Thymus (tissue), 11 donors: ENCODE measurements around the gene CALCR. TPM values are rescaled to one million over a fixed set of nuclear protein-coding genes. Genes with fewer than 3 reads are reported as not detected.

Experiments
- DNase-seq, 9 donors: peaks; one replicate each; pipeline ENCODE4 v3.0.0-alpha.2; 2013; ENCODE audit warnings: low spot score in 9 of 9, low read depth in 6 of 9, missing footprints in 1 of 9
- H3K27ac ChIP-seq, 2 donors: one replicate each; pipeline ENCODE4 v1.5.1; 2013; ENCODE audit warnings: control low read depth in 1 of 2, low read depth in 1 of 2, low read length in 1 of 2, mild to moderate bottlenecking in 1 of 2, moderate library complexity in 1 of 2
- H3K27me3 ChIP-seq, 2 donors: one replicate each; pipeline ENCODE4 v1.5.1; 2013; ENCODE audit warnings: low read length in 1 of 2; ENCODE audit not compliant: control insufficient read depth in 2 of 2, insufficient read depth in 1 of 2
- H3K36me3 ChIP-seq, 2 donors: one replicate each; pipeline ENCODE4 v1.5.1; 2013; ENCODE audit warnings: low read length in 1 of 2, mild to moderate bottlenecking in 1 of 2, moderate library complexity in 1 of 2; ENCODE audit not compliant: control insufficient read depth in 2 of 2, insufficient read depth in 2 of 2
- H3K4me1 ChIP-seq, 2 donors: one replicate each; pipeline ENCODE4 v1.5.1; 2013; ENCODE audit warnings: low read length in 2 of 2; ENCODE audit not compliant: control insufficient read depth in 2 of 2, insufficient read depth in 2 of 2
- H3K4me3 ChIP-seq, 2 donors: one replicate each; pipeline ENCODE4 v1.5.1; 2013; ENCODE audit warnings: low read length in 2 of 2, control low read depth in 1 of 2, mild to moderate bottlenecking in 1 of 2
- H3K9me3 ChIP-seq, 2 donors: one replicate each; pipeline ENCODE4 v1.5.1; 2013; ENCODE audit warnings: low read length in 1 of 2, mild to moderate bottlenecking in 1 of 2; ENCODE audit not compliant: control insufficient read depth in 2 of 2, insufficient read depth in 1 of 2
- WGBS: extraction: QIAGEN DNeasy Blood & Tissue Kit; methylation state at CpG from one replicate; pipeline ENCODE4 v1.1.7; 2013; 5-methylcytosine and 5-hydroxymethylcytosine counted together
- polyA plus RNA-seq: library from polyadenylated mRNA; stranded (reverse); fragments of 200-250 nt; gene quantifications from one replicate; pipeline ENCODE4 v1.2.3, GENCODE V29; 2013
- total RNA-seq: library from RNA; stranded (reverse); fragments of 120-200 nt; gene quantifications from one replicate; pipeline ENCODE4 v1.2.4, GENCODE V29; 2013
- donor health status: healthy.

The CALCR gene
- total and polyA plus RNA-seq, 2 donors = 0.05 to 0.07 TPM

DNA sequence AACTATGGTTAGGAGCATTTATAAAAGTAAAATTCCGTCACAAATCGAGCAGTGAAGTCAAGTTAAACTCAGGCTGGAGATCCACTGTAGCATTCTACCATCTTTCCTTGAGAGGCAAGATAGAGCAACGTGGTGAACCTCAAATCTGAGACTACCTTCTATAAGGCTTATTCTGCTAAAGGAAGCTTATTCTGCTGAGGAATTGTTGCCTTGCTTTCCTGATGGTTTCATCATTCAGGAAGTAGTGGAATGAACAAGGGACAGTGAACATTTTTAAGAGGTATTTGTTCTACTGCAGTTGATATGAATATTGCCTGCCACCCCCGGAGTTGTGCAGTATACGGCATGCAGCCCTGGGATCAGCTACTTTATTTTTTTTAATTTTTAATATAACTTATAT, 171.6 kb downstream of the CALCR start:
- Histone ChIP-seq H3K27ac (no peak overlapping the region), H3K27me3 (no peaks in the 10 kb centered on the region), H3K4me3 (no peak overlapping the region), H3K9me3 (no peaks in the 10 kb centered on the region), H3K36me3 (no peaks in the 10 kb centered on the region), H3K4me1 (no peaks in the 10 kb centered on the region)
- 92% methylated on average over 5 of the region's 5 CpGs for WGBS
- DNase-seq = no peak

DNA sequence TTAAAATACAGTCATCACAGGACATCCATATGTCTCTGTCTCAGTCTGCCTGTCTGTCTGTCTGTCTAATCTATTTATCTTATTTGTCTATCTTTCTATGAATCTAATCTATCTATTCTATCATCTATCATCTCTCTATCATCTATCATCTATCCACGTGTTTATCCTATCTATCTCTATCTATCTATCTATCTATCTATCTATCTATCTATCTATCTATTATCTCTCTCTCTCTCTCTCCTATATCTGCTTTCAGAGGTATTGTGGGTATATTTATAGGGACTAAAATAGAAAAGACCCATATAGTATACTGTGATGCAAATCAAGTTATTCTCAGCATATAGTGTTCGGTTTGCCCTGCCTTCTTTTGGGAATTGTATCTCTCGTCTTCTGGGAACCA, 174.9 kb downstream of the CALCR start:
- Histone ChIP-seq H3K27ac (no peak overlapping the region), H3K4me1 (no peaks in the 10 kb centered on the region), H3K4me3 (no peak overlapping the region), H3K27me3 (no peaks in the 10 kb centered on the region), H3K9me3 (no peaks in the 10 kb centered on the region), H3K36me3 (no peaks in the 10 kb centered on the region)
- no peak for DNase-seq
- 94% methylated on average over 3 of the region's 3 CpGs for WGBS

DNA sequence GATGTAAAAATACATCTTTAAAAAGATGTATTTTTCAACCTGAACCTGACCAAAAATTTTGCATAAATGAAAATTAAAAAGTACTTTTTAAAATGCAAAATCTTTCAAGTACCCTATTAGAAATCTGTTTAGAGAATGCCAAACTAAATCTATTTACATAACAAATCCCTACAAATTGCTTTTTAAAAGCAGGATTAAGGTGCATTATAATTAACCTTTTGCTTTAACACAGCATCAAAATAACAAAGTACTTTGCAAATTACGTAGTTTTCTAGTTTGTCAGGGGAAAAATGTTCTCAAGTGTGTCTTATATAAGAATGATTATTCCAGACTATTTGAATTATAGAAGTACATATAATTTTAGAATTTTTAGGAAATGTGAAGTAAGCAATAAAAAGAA, 181.5 kb downstream of the CALCR start:
- H3K4me3 ChIP-seq = no peak overlapping the region
- no peaks in the 10 kb centered on the region for H3K36me3 ChIP-seq
- no peaks in the 10 kb centered on the region for H3K9me3 ChIP-seq
- H3K27ac ChIP-seq = no peak overlapping the region
- H3K4me1 ChIP-seq = no peaks in the 10 kb centered on the region
- DNase-seq = no peak
- 95% methylated on average over 1 of the region's 1 CpG for WGBS
- no peaks in the 10 kb centered on the region for H3K27me3 ChIP-seq

DNA sequence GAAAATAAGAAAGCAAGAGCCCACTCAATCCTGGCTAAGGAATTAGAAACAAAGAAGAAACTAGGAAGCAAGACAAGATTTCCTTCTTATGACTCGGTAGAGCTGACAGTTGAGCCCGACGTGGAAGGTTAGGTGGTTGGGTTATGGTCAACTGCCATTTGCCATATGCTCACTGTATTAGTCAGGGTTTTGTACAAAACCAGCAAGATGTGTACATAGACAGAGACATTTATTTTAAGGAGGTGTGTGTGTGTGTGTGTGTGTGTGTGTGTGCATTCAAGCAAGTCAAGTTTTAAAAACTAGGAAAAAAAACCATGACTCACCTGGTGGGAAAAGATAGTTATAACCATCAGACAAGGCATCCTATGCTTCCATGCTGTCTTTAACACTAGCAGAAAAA, 183.9 kb downstream of the CALCR start:
- H3K36me3 ChIP-seq = no peaks in the 10 kb centered on the region
- DNase-seq = no peak
- no peaks in the 10 kb centered on the region for H3K9me3 ChIP-seq
- 98% methylated on average over 3 of the region's 3 CpGs for WGBS
- H3K4me3 ChIP-seq = no peak overlapping the region
- no peaks in the 10 kb centered on the region for H3K27me3 ChIP-seq
- no peaks in the 10 kb centered on the region for H3K4me1 ChIP-seq
- H3K27ac ChIP-seq = no peak overlapping the region

DNA sequence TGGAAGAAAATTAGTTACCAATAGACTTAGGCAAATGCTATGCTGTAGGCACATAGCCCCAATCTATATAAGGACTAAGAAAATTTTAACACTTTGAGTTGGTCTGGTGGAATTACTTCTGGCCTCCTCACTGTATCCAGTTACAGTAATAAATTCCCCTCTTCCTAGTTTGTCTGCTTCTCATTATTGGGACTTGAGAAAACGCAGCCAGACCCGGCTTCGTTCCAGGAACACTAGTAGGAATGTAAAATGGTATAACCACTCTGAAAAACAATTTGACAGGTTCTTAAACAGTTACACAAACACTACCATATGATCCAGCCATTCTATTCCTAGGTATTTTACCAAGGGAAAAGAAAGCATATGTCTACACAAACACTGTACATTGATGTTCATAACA, 192.2 kb downstream of the CALCR start:
- Histone ChIP-seq H3K36me3 (no peaks in the 10 kb centered on the region), H3K4me3 (no peak overlapping the region), H3K4me1 (no peaks in the 10 kb centered on the region), H3K27ac (no peak overlapping the region), H3K27me3 (no peaks in the 10 kb centered on the region), H3K9me3 (no peaks in the 10 kb centered on the region)
- no peak for DNase-seq
- 98% methylated on average over 3 of the region's 3 CpGs for WGBS

DNA sequence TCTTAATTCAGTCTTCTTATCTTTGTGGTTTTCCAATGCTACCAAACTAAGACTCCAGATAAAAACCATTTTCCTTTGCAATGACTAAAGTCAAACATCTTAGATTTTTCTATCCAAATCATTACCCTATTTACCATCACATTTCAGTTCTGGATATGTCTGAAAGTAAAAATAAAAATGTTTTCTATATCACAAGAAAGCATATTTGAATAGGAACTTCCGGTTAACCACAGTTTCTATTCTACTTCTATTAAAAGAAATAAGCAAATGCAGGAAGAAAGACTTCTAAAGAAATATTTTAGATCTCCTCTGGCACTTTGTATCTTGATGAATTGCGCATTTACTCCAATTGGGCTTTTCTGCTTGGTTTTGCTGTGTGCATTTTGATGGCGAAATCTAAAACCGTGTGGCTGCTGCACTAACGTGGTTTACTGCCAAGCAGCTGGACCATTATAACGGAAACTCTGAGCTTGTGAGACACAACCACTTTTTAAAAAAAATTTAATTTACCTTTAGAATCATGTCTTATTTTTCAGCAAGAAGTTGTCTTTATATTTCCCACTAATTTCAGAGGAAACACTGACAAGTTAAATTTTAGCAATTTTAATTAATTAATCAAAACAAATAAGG, 196.3 kb downstream of the CALCR start:
- 70% methylated on average over 6 of the region's 6 CpGs for WGBS
- Histone ChIP-seq H3K36me3 (no peaks in the 10 kb centered on the region), H3K27me3 (no peaks in the 10 kb centered on the region), H3K27ac (no peak overlapping the region), H3K4me3 (no peak overlapping the region), H3K9me3 (no peaks in the 10 kb centered on the region), H3K4me1 (no peaks in the 10 kb centered on the region)
- DNase-seq = no peak

DNA sequence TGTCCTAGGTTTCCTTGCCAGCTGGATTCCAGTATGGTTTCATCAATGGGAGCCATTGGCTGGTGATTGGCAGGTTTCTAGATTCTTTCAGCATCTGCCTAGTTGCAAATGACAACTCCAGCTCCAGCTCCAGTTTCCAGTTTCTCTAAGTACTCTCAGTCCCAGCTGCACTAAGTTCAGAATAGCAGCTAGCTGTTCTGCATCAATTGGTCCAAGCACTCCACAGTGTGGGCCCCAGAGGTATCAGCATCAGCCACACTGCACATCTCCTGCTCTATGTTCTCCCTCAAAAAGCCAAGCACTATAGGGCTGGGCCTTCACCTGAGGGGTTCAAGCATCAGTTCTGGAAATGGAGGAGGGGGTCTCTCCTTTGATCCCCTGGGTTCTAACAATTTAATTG, 198.9 kb downstream of the CALCR start:
- DNase-seq = no peak
- Histone ChIP-seq H3K4me1 (no peaks in the 10 kb centered on the region), H3K9me3 (no peaks in the 10 kb centered on the region), H3K27me3 (no peaks in the 10 kb centered on the region), H3K4me3 (no peak overlapping the region), H3K27ac (no peak overlapping the region), H3K36me3 (no peaks in the 10 kb centered on the region)
